Activated CD4-positive, alpha-beta memory T cell treated with anti-CD3 and anti-CD28 coated beads, Interleukin-2, amount 10 ng/mL, durations not matched to agents 7 days and 5 days (primary cell): Measurements from ENCODE around the gene CDC42EP2. TPM values are rescaled to one million over a fixed set of nuclear protein-coding genes. Genes with fewer than 3 reads are reported as not detected.
A peak's percentile ranks its signal among the peaks of the same experiment; 100 is the strongest.

ENCODE experiments used
- CTCF ChIA-PET: fragments of 350-600 bp; sonication (Branson Sonifier 250); formaldehyde crosslinking; loops from one replicate; lab custom pipeline; 2021; ENCODE audit warnings: antibody characterized with exemption, inconsistent platforms; lab: Charles Lee
- POLR2A ChIA-PET: fragments of 350-600 bp; sonication (Branson Sonifier 250); formaldehyde crosslinking; loops from one replicate; lab custom pipeline; 2021; ENCODE audit warnings: antibody characterized with exemption; lab: Charles Lee
- DNase-seq: peaks from one replicate; pipeline ENCODE4 v3.0.0-alpha.2; 2020
- H3K27ac Mint-ChIP-seq: one replicate; pipeline ENCODE4 v1.8.0; 2021; ENCODE audit warnings: mild to moderate bottlenecking, mixed read lengths
- H3K27me3 Mint-ChIP-seq: one replicate; pipeline ENCODE4 v1.8.0; 2021; ENCODE audit warnings: mixed read lengths
- H3K36me3 Mint-ChIP-seq: one replicate; pipeline ENCODE4 v1.8.0; 2021; ENCODE audit warnings: low read depth, mixed read lengths
- H3K4me1 Mint-ChIP-seq: one replicate; pipeline ENCODE4 v1.8.0; 2021; ENCODE audit warnings: mixed read lengths
- H3K4me3 Mint-ChIP-seq: one replicate; pipeline ENCODE4 v1.8.0; 2021; ENCODE audit warnings: mild to moderate bottlenecking, mixed read lengths
- H3K9me3 Mint-ChIP-seq: one replicate; pipeline ENCODE4 v1.8.0; 2021; ENCODE audit warnings: mixed read lengths
- total RNA-seq, 2 experiments: library from RNA; stranded (reverse); gene quantifications; one replicate each; pipeline ENCODE4 v1.2.3, GENCODE V29; 2021

CDC42EP2 gene
- under 1 TPM; 0.38 to 0.70 TPM for total RNA-seq

- DNase-seq = peak; percentile 81
- no peaks in the 10 kb centered on the region for H3K36me3 Mint-ChIP-seq
- H3K27ac Mint-ChIP-seq = no peak within 1 kb of the TSS
- ChIA-PET CTCF (interaction anchor here (0.7 to 8.5 kb wide), 31 partner anchors 9 to 488 kb away, joined by 3 to 172 read pairs (median 5); partner anchors contain the start of genes DPF2, FAU, MRPL49 and POLA2), POLR2A (interaction anchor here (0.9 to 3.2 kb wide), 10 partner anchors 15 to 197 kb away, joined by 3 to 28 read pairs (median 3); partner anchors contain the start of genes DPF2, POLA2 and ZNHIT2)
- no peaks in the 10 kb centered on the region for H3K9me3 Mint-ChIP-seq
- H3K27me3 Mint-ChIP-seq = peaks cover 20% of the 10 kb centered on the region
- peaks cover 11% of the 10 kb centered on the region for H3K4me1 Mint-ChIP-seq
- H3K4me3 Mint-ChIP-seq = peak within 1 kb of the TSS; percentile 69
Observed at GRCh38 chr11:65314501-65315203, at the start of gene CDC42EP2. TSS of gene CDC42EP2 (plus strand) at chr11:65314866. CDS start at chr11:65320899, 6,033 bp downstream.

- no peak for DNase-seq
- peaks cover 48% of the 10 kb centered on the region for H3K36me3 Mint-ChIP-seq
- H3K9me3 Mint-ChIP-seq = no peaks in the 10 kb centered on the region
- ChIA-PET CTCF (interaction anchor here (0.7 to 2.0 kb wide), 5 partner anchors 11 to 49 kb away, joined by 3 to 9 read pairs (median 4); no protein-coding TSS in a partner anchor), POLR2A (interaction anchor here (0.8 kb wide), 1 partner anchor 49 kb away, joined by 3 read pairs; the partner anchor contains the start of gene CDC42EP2)
- H3K27me3 Mint-ChIP-seq = no peaks in the 10 kb centered on the region
- H3K4me1 Mint-ChIP-seq = peaks cover 41% of the 10 kb centered on the region
- no peak overlapping the region for H3K27ac Mint-ChIP-seq
- no peak overlapping the region for H3K4me3 Mint-ChIP-seq
Observed at GRCh38 chr11:65266210-65266609, 48.5 kb upstream of the CDC42EP2 start.

- Mint-ChIP-seq H3K9me3 (no peaks in the 10 kb centered on the region), H3K4me1 (peaks cover 20% of the 10 kb centered on the region), H3K27ac (no peak overlapping the region), H3K27me3 (no peaks in the 10 kb centered on the region), H3K36me3 (peaks cover 57% of the 10 kb centered on the region), H3K4me3 (no peak overlapping the region)
- peak; percentile 39 for DNase-seq
- ChIA-PET CTCF (interaction anchor here (0.6 to 5.1 kb wide), 22 partner anchors 10 to 471 kb away, joined by 3 to 43 read pairs (median 4); partner anchors contain the start of genes CAPN1, CDC42EP2, DPF2 and KAT5), POLR2A (interaction anchor here (0.8 to 4.3 kb wide), 3 partner anchors 13 to 153 kb away, joined by 3 to 22 read pairs (median 4); partner anchors contain the start of genes FAU, MRPL49 and POLA2)
Observed at GRCh38 chr11:65274735-65275682, 39.7 kb upstream of the CDC42EP2 start.

- Mint-ChIP-seq H3K4me1 (peaks cover 23% of the 10 kb centered on the region), H3K27ac (no peak overlapping the region), H3K36me3 (peaks cover 58% of the 10 kb centered on the region), H3K27me3 (no peaks in the 10 kb centered on the region), H3K9me3 (no peaks in the 10 kb centered on the region), H3K4me3 (no peak overlapping the region)
- ChIA-PET CTCF (interaction anchor here (0.6 to 5.1 kb wide), 15 partner anchors 14 to 472 kb away, joined by 3 to 43 read pairs (median 4); partner anchors contain the start of genes CAPN1, CDC42EP2, DPF2 and KAT5), POLR2A (interaction anchor here (1.3 kb wide), 1 partner anchor 154 kb away, joined by 4 read pairs; the partner anchor contains the start of genes FAU and MRPL49)
- DNase-seq = no peak
Observed at GRCh38 chr11:65275906-65276305, 38.8 kb upstream of the CDC42EP2 start.

GRCh38 chr11:65277631-65278277 is 36.9 kb upstream of the CDC42EP2 start:
- ChIA-PET POLR2A (interaction anchor here (1.1 to 1.3 kb wide), 2 partner anchors 16 to 156 kb away, joined by 3 to 6 read pairs; partner anchors contain the start of genes FAU, MRPL49 and POLA2), CTCF (interaction anchor here (0.8 to 5.1 kb wide), 6 partner anchors 12 to 232 kb away, joined by 3 to 43 read pairs (median 4); partner anchors contain the start of genes CDC42EP2 and DPF2)
- DNase-seq = no peak
- Mint-ChIP-seq H3K27me3 (no peaks in the 10 kb centered on the region), H3K9me3 (no peaks in the 10 kb centered on the region), H3K4me1 (peaks cover 23% of the 10 kb centered on the region), H3K27ac (no peak overlapping the region), H3K36me3 (peaks cover 66% of the 10 kb centered on the region), H3K4me3 (no peak overlapping the region)

- no peak overlapping the region for H3K4me3 Mint-ChIP-seq
- DNase-seq = no peak
- H3K36me3 Mint-ChIP-seq = peaks cover 69% of the 10 kb centered on the region
- CTCF ChIA-PET = interaction anchor here (1.7 to 2.2 kb wide), 2 partner anchors 12 to 51 kb away, joined by 5 to 9 read pairs; no protein-coding TSS in a partner anchor
- peaks cover 23% of the 10 kb centered on the region for H3K4me1 Mint-ChIP-seq
- POLR2A ChIA-PET = interaction anchor here (1.1 to 1.3 kb wide), 2 partner anchors 17 to 156 kb away, joined by 3 to 6 read pairs; partner anchors contain the start of genes FAU, MRPL49 and POLA2
- H3K27ac Mint-ChIP-seq = no peak overlapping the region
- no peaks in the 10 kb centered on the region for H3K27me3 Mint-ChIP-seq
- H3K9me3 Mint-ChIP-seq = no peaks in the 10 kb centered on the region
Observed at GRCh38 chr11:65278356-65278755, 36.3 kb upstream of the CDC42EP2 start.

- POLR2A ChIA-PET = interaction anchor here (1.6 to 3.6 kb wide), 3 partner anchors 8 to 50 kb away, joined by 4 to 18 read pairs (median 5); partner anchors contain the start of gene POLA2
- H3K27ac Mint-ChIP-seq = peak overlapping the region; percentile 58
- DNase-seq = no peak
- H3K4me3 Mint-ChIP-seq = no peak overlapping the region
- peaks cover 23% of the 10 kb centered on the region for H3K4me1 Mint-ChIP-seq
- no peaks in the 10 kb centered on the region for H3K27me3 Mint-ChIP-seq
- H3K36me3 Mint-ChIP-seq = peaks cover 75% of the 10 kb centered on the region
- H3K9me3 Mint-ChIP-seq = no peaks in the 10 kb centered on the region
- CTCF ChIA-PET = interaction anchor here (2.2 kb wide), 1 partner anchor 51 kb away, joined by 5 read pairs; no protein-coding TSS in a partner anchor
Observed at GRCh38 chr11:65279279-65279678, 35.4 kb upstream of the CDC42EP2 start.

- Mint-ChIP-seq H3K27ac (peak overlapping the region; percentile 58), H3K4me1 (peaks cover 23% of the 10 kb centered on the region), H3K36me3 (peaks cover 78% of the 10 kb centered on the region), H3K4me3 (no peak overlapping the region), H3K27me3 (no peaks in the 10 kb centered on the region), H3K9me3 (no peaks in the 10 kb centered on the region)
- CTCF ChIA-PET = interaction anchor here (0.6 to 2.2 kb wide), 2 partner anchors 35 to 50 kb away, joined by 3 to 5 read pairs; no protein-coding TSS in a partner anchor
- peak; percentile 31 for DNase-seq
- POLR2A ChIA-PET = interaction anchor here (1.6 to 3.6 kb wide), 3 partner anchors 8 to 50 kb away, joined by 4 to 18 read pairs (median 5); partner anchors contain the start of gene POLA2
Observed at GRCh38 chr11:65279741-65280440, 34.8 kb upstream of the CDC42EP2 start.

GRCh38 chr11:65280646-65281045 is 34.0 kb upstream of the CDC42EP2 start:
- DNase-seq = no peak
- Mint-ChIP-seq H3K9me3 (no peaks in the 10 kb centered on the region), H3K27me3 (no peaks in the 10 kb centered on the region), H3K36me3 (peaks cover 82% of the 10 kb centered on the region), H3K4me1 (peaks cover 23% of the 10 kb centered on the region), H3K4me3 (no peak overlapping the region), H3K27ac (no peak overlapping the region)
- POLR2A ChIA-PET = interaction anchor here (1.6 to 3.6 kb wide), 3 partner anchors 9 to 49 kb away, joined by 4 to 18 read pairs (median 5); partner anchors contain the start of gene POLA2
- CTCF ChIA-PET = interaction anchor here (0.7 to 2.2 kb wide), 2 partner anchors 18 to 49 kb away, joined by 3 to 5 read pairs; no protein-coding TSS in a partner anchor

- H3K9me3 Mint-ChIP-seq = no peaks in the 10 kb centered on the region
- CTCF ChIA-PET = no interaction called here
- no peaks in the 10 kb centered on the region for H3K27me3 Mint-ChIP-seq
Observed at GRCh38 chr11:65286686-65287085, 28.0 kb upstream of the CDC42EP2 start.

GRCh38 chr11:65287601-65288000 is 27.1 kb upstream of the CDC42EP2 start:
- peaks cover 12% of the 10 kb centered on the region for H3K4me1 Mint-ChIP-seq
- ChIA-PET POLR2A (no interaction called here), CTCF (interaction anchor here (1.1 kb wide), 1 partner anchor 27 kb away, joined by 3 read pairs; the partner anchor contains the start of gene CDC42EP2)
- H3K36me3 Mint-ChIP-seq = peaks cover 70% of the 10 kb centered on the region
- DNase-seq = no peak
- H3K4me3 Mint-ChIP-seq = no peak overlapping the region
- H3K27me3 Mint-ChIP-seq = no peaks in the 10 kb centered on the region
- H3K9me3 Mint-ChIP-seq = no peaks in the 10 kb centered on the region
- no peak overlapping the region for H3K27ac Mint-ChIP-seq

More at GRCh38 chr11:65286686-65287085, 28.0 kb upstream of the CDC42EP2 start:
- POLR2A ChIA-PET = no interaction called here
- H3K27ac Mint-ChIP-seq = no peak overlapping the region
- DNase-seq = no peak
- H3K36me3 Mint-ChIP-seq = peaks cover 72% of the 10 kb centered on the region
- H3K4me3 Mint-ChIP-seq = no peak overlapping the region
- peaks cover 12% of the 10 kb centered on the region for H3K4me1 Mint-ChIP-seq
